GM19238 (cell line): Measurements from ENCODE around the gene MTARC1.

Experiments used
- DNase-seq: peaks from one replicate; pipeline ENCODE4 v3.0.0; 2011; ENCODE audit warnings: low spot score; ENCODE audit not compliant: insufficient read length

MTARC1 gene

DNA sequence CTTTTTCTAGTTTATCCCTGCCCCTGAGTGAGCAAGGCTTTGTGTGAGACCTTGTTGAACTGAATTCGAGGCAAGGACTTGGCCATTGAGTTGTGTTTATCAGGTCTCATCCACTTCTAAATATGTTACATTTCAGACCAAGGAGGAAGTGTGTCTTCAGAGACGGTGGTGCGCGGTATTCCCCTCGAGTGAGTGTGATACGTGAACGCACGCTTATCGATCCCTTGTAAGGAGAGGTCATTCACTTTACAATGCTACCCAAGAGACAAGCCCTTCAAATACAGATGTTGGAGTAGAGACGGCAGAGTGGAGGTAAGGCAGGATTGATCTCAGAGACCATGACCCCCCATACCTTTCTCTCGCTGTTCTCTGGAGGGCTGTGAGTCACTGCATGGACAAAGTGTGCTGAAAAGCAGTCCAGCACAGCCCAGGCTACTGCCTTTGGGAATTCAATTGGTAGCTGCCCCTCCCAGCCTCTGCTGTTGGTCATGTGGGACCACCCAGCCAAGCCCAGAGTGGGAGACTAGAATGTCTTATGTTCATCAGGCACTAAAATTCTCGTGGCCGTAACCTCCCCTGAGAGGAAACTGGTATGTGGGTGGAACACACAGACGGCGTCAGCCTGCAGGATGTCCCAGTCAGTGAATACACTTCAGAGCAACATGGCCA lies 16.3 kb upstream of the MTARC1 start:
- no peak for DNase-seq

DNA sequence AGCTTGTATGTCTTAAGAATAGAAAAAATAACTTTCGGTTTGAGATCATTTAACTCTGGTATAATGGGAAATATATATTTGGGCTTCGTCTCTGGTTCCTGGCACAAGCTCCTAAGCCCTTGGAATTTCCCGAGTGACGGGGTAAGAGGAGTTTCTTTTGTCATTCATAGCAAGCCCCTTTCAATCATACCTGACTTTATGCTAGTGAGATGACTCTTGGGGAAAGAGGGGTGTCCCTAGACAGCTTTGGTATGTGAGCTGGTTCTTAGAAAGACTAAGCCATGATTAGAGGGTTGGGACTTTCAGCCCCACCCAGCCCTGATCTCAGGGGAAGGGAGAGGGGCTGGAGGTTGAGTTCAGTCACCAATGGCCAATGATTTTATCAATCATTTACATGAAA lies 13.9 kb upstream of the MTARC1 start:
- no peak for DNase-seq

DNA sequence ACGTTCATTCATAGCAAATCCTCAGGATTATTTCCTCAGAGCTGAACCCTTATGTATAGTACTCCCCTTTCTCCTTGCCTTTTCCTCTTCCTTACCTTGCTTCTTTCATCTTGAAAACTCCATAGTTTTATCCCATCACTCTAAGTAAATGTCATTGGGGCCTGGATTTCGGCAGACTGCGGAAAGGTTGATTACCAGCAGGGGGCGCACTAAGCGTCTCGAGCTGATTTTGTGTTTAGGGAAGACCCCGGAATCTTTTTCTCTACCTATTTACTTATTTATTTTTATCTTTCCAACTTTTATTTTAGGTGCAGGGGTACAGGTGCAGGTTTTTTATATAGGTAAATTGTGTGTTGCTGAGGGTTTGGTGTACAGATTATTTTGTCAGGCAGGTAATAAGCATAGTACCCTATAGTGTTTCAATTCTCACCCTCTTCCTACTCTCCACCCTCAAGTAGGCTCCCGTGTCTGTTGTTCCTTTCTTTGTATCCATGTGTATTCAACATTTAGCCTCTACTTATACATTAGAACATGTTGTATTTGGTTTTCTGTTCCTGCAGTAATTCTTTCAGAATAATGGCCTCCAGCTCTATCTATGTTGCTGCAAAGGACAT lies 11.4 kb upstream of the MTARC1 start:
- DNase-seq: peak; percentile 30

DNA sequence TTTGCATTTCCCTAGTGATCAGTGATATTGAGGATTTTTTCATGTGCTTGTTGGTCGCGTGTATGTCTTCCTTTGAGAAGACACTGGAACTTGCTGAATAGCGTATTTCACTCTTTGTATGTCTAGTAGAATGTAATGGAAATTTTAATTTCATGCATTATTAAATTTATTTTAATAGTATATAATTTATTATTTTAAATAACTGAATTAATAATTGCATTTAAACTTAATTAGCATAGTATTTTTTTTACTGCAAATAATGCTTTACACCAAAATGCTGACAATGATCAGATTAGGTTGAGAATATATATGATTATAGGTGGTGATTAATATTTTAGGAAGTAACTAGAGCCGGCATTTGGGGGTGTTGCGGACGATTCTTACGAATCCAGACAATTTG lies 10.5 kb upstream of the MTARC1 start:
- DNase-seq: no peak

DNA sequence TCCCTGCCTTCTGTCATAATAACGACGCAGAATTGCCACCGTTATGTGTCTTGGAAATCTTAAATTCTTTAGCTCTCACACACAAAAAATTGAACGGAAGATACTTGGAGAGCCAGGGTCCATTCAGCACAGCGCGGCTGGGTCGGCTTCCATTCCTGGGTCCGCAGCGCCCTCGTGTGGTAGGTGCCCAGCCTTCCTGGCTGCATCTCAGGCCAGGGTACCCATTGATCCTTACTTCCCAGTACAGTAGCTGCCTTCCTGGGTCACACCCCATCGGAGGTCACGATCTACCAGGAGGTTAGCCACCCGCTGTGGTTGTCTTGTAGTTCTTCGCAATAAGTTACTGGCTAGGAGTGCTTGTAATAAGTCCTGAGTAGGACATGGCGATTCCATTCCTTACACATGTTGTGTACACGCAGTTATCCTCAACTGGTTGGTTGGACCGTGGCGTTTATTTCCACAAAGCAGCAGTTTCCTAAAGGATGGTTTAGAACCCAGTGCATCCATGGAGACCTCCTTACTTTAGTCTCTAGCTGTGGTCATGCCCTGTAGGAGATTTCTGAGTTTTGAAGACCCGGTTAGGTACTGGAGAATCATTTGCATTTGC lies 9.9 kb upstream of the MTARC1 start:
- DNase-seq: peak; percentile 54

DNA sequence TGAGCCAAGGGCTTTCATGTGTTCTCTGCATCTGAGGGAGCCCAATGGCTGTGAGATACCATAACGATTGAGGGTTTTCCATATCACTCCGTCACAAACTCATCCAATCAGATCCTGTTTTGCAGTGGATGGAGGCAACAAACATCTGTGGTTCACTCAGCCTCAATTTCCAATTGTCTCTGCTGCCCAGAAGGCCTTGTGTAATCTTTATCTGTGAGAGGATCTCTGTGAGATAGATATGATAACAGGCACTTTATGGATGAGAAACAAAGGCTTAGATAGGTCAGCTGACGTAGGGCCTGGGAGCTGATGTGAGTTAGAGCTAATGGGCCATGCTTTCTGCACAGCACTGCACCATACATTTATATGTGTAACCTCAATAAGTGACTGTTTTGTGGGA lies 3.3 kb upstream of the MTARC1 start:
- no peak for DNase-seq

DNA sequence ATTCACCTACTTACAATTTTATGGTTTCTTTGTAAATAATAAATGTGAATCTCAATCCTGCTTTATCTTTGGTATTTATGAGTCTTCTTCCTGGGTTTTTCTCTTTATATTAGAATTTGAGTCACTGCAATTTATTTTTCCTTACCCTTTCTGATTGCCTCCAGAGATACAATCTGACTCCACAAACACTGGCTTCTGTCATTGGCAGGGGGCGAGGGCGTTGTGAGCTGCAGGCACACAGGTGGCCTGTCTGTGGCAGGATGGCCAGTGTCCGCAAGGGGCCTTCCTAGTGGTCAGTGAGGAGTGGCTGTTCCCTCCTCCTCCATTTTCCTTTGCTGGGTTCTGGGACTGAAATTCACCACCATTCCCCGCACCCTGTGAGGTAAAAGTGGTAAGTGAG lies 2.0 kb upstream of the MTARC1 start:
- DNase-seq: no peak

DNA sequence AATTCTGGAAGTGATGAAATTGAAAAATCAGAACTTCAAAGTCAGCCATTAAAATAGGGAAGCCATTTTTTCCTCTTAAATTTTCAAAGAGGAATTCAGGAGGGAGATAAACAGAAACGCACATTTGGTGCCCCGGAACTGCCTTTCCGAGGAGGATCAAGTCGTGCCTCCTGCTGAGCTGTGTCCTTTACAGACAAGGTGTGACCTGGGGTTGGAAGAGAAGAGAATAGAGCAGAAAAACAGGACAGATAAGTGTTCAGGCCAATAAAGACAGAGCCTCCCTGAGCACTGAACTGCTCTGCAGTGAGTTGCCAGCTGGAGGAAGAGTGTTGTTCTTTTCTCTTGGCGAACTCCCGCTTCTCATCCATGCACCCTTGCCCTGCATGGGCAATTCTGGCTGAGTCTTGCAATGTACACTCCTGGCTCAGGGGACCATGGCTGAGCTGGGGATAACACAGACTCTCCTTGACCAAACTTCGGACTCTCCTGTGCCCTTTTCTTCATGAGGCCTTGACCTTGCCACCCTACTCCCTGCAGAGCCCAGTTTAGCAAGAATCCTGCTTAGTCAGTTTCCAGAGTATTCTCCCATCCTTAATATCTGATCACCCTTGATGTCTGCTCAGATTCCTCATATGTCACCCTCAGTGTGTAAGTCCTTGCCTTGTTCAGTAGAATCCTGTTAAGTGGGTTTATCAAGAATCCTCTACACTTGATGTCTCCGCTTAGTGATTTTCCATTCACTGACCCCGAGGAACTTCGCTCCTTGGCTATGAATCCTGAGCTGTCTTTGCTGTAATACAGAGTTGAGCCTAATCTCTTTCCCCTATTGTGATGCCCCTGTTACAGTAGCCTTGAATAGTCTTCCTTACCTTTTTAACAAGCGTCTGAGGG lies 1.3 kb upstream of the MTARC1 start:
- DNase-seq: no peak

DNA sequence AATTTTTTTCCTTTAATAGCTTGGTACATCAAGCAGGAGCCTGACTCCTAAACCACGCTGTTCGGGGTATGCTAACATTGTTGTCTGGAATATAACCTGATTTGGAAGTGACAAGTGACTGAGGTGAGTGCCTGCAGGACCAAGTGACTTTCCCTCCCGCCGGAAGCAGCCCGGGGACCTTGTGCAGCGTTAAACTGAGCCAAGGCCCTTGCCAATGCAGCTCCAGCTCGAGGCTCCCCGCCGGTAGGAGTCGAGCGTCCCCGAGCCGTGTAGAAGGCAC lies 716 bp upstream of the MTARC1 start:
- DNase-seq: no peak

DNA sequence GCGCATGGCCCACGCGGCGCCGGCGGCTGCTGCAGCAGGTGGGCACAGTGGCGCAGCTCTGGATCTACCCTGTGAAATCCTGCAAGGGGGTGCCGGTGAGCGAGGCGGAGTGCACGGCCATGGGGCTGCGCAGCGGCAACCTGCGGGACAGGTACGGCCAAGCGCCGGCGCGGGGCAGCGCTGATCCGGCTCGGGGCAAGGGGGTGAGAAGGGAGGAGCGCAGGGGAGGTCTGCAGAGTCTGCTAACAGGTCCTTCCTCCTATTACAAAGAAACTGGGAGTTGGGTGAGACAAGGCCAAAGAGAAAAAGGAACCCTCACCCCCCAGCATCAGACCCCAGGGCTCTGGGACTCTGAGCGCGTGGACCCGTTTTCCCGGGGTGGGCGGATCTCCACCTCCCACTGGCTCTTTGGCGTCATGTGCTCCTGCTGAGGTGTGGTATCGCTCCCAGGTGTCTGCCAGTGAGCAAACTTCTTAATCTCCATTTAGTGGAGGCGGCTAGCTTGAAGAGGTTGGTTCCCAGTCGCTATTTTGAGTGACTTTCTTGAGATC lies 431 bp downstream of the MTARC1 start:
- no peak for DNase-seq

DNA sequence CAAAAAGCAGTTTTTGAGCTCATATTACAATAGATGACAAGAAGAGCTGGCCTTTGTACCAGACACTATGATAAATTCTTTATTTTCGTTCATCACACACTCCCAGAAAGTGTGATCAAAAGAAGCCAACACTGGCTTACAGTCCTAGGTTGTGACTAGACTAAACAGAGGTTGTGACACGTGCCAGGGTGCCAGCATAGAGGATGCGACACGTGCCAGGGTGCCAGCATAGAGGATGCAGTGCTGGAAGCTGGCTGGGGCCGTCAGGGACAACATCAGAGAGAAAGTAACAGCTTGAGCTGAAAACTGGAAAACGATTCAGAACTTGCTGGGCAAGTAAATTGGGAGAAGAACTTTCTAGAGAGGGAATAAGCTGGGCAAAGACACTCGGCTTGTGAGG lies 2.2 kb downstream of the MTARC1 start:
- DNase-seq: no peak

DNA sequence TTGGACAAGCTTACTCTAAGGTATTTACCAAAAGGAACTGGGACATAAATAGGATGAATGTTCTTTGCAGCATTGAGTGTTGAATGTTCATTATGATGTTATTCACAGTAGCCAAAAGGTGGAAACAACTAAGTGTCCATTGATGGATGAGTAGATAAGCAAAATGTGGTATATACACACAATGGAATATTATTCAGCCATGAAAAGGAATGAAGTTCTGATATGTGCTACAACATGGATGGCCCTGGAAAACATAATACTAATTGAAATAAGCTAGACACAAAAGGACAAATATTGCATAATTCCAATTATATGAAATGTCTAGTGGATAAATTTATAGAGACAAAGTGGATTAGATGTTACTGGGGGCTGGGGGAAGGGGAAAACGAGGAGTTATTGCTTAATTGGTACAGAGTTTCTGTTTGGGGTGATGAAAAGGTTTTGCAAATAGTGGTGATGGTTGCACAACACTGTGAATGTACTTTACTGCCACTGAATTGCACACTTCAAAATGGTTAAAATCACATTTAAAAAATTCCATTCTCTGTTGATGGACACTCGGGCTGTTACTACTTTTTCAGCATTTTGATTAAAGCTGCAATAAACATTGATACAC lies 2.9 kb downstream of the MTARC1 start:
- no peak for DNase-seq

DNA sequence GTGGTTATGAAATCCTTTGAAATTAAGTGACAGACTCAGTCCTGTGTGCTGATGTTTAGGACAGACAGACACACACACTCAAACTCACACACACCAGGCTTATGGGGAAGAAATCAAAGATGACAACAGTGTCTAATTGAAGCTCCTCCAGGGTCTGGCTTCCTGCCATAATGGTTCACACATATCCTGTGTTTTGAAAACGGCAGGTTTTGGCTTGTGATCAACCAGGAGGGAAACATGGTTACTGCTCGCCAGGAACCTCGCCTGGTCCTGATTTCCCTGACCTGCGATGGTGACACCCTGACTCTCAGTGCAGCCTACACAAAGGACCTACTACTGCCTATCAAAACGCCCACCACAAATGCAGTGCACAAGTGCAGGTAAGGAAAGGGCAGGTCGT lies 4.6 kb downstream of the MTARC1 start:
- no peak for DNase-seq

DNA sequence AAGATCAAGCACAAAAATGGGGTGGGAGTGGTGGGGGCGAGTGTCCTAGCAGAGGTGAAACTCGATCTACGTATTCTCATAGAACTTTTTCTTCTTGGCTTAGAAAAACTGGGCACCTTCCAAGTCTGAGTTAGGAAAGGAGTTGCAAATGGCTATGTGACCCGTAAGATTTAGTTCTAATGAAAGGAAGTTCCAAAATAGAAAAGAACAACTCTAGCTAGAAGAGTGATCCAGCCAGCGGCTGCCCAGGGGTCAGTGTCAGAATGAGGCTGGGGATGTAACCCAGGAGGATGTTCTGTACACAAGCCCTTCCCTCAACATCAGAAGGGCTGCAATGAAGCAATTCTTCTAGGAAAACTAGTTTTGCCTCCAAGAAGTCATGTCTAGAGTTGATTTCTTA lies 5.2 kb downstream of the MTARC1 start:
- DNase-seq: no peak

DNA sequence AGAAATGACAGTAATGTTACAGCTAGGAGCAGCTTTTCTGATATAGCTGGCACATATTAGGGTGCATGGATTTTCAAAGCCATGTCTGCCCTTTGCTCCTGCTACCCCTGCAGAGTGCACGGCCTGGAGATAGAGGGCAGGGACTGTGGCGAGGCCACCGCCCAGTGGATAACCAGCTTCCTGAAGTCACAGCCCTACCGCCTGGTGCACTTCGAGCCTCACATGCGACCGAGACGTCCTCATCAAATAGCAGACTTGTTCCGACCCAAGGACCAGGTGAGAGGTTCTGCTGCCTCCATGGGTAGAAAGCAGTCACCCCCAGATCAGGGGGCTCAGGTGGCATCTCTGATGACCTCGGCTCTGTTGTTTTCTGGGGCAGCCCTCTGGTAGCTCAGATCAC lies 9.8 kb downstream of the MTARC1 start:
- no peak for DNase-seq

DNA sequence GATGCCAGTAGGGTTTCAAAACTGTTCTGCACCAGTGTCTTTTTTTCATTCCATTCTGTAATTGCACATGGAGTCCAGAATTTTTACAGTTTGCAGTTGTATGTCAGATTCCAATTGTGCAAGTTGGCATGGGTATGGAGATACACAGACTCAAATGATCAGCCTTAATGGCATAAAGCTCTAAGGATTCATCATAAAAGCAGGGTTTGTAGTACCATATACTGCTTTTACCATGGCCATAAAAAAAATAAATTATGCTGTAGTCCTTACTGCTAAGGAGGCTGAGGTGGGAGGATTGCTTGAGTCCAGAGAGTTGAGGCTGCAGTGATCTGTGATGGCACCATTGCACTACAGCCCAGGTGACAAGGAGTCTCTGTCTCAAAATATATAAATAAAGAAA lies 10.3 kb downstream of the MTARC1 start:
- DNase-seq: no peak

DNA sequence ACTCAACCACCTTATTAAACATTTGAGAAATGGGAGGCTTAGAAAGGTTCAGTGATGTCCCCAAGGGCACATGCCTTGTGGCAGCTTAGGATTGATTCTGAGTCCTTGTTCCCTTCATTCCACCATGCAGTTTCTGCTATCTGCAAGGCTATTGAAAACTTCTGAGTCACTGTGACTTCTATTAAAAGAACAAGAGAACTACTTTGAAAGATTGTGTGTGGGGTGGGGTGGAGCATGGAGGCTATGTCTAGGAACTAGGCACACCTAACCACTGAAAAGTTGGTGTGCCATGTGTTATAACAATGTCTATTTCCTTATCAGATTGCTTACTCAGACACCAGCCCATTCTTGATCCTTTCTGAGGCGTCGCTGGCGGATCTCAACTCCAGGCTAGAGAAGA lies 10.8 kb downstream of the MTARC1 start:
- DNase-seq: no peak

DNA sequence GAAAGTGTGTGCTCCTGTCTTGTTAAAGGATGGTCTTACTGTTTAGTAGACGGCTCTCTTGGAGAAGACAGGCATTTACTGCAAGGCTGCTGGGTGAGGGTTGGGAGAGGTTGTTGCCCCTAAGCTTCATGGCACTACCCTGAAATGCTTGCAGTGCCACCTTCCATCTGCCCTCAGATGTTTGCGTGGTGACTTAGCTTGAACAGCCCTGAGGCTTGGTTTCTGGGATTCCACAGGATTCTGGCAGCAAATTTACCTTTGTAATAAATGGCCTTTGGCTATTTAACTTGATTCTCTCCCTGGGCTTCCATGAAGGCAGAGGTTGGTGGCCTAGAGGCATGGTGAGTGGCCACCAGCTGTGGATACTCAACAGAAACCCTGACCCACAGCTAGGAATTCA lies 11.6 kb downstream of the MTARC1 start:
- no peak for DNase-seq

DNA sequence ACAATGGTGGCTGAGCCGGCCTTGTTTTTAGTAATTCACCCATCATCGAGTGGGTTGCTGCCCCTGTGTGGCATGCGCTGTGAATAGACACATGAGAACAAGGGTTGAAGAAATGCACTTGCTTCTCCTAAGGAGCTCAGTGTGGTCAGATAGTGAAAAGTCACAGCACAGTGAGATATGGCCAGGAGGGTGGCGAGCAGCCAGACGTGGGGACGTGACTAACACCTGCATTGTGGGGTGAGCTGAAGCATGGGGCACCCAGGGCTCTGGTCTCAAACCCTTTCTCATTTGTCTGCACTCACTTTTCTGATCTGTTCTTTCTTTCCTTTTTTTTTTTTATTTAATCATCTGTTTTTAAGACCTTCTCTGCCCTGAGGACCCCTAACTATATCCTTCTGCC lies 13.5 kb downstream of the MTARC1 start:
- no peak for DNase-seq

DNA sequence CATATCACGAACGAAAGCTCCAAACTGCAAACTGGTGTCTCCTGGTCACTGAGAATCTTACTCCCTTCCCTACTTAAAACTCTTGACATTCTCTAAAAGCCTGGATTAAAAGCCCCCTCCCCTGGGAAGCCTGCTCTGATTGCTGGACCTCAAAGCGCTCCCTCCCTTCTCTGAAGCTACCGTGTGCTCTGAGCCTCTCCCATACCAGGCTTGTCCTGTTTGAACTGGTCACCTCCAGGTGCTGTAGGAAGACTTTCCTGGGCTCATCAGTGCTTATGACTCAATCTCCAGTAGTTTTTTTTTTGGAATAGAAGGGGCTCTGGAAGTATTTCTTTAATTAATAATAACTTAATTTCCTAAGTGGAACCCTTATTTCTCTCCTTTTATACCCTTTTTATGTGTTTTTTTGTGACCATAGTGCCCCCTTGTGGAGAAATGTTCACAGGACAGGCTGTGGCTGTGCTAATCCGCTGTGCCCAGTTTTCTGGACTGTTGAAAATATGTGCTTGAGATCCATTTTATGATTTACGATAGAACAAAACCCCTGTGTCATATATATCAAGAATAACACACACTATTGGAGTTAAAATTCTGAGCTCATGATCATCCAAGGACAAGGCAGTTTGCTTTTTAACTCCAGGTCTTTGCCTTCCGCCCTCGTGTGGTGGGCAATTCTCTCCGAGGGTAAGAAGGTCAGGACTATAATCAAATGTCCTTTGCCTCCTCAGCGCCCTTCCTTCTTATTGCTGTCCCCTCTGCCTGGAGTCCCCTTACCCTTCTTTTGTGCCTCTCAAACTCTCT lies 16.9 kb downstream of the MTARC1 start:
- DNase-seq: no peak

DNA sequence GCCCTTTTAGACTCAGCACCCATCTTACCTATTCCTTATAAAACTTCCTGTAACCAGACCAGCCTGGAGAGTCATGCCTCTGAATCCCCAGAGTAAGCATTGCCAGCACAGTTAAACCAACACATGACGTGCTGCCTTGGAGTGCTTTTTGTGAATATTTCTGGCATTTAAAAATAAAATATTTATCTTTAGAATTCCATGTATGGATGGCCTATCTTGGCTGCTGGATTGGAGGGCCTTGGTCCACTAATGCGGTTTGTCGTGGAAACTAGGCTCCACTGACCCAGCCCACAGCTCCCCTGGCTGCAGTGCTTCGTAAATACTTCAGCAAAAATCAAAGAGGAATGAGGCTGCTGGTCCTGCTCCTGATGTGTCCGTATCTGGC lies 17.5 kb downstream of the MTARC1 start:
- DNase-seq: no peak
